ENCODE results near the gene MERTK. TPM values are rescaled to one million over a fixed set of nuclear protein-coding genes. Genes with fewer than 3 reads are reported as not detected.

MERTK gene
- total and polyA plus RNA-seq, 2 experiments from 2014 or later: 16.4 to 29.6 TPM

DNA sequence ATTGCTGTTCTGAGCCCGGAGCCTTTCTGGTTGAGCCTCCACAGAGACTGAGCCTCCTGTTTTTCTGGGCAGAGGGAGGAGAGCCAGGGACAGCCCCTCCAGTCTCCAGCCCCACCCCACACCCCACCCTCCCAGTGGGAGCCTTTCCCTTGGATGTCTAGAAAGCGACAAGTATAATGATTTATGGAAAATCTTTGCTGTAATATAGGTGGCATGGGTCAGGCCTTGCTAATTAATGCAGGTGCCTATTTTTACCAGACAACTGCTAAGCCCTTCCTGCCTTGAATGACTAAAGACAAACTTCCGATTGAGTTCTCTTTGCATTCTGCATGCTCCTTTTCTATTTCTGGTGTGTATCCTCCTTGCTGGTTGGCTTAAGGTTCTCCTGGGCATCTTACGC lies 43.1 kb downstream of the MERTK start:
- Histone ChIP-seq H3K79me2 (peaks cover 58% of the 10 kb centered on the region), H3K9me3 (ENCODE audit: low read depth) (no peaks in the 10 kb centered on the region), H3K27me3 (no peaks in the 10 kb centered on the region), H4K20me1 (ENCODE audit: insufficient read depth, poor library complexity, severe bottlenecking) (no peaks in the 10 kb centered on the region), H3K9me2 (replicated peaks; ENCODE audit: insufficient read depth) (no peaks in the 10 kb centered on the region), H3K4me2 (no peak overlapping the region), H3K4me3 (no peak overlapping the region), H3K36me3 (replicated peaks; ENCODE audit: insufficient read depth, low read depth) (no peaks in the 10 kb centered on the region), H3K4me1 (ENCODE audit: insufficient read depth) (peaks cover 22% of the 10 kb centered on the region), H3K27ac (no peak overlapping the region), H2AFZ (no peak overlapping the region)
- 94% methylated on average over 4 of the region's 4 CpGs for WGBS (ENCODE audit: low lambda C conversion rate, missing lambda C conversion rate)
- no peak for TF ChIP-seq EZH2phosphoT487 (IDR thresholded peaks at IDR 0.05; ENCODE audit: low read depth, severe bottlenecking, unreplicated experiment)
- TF ChIP-seq, protein P1, sequence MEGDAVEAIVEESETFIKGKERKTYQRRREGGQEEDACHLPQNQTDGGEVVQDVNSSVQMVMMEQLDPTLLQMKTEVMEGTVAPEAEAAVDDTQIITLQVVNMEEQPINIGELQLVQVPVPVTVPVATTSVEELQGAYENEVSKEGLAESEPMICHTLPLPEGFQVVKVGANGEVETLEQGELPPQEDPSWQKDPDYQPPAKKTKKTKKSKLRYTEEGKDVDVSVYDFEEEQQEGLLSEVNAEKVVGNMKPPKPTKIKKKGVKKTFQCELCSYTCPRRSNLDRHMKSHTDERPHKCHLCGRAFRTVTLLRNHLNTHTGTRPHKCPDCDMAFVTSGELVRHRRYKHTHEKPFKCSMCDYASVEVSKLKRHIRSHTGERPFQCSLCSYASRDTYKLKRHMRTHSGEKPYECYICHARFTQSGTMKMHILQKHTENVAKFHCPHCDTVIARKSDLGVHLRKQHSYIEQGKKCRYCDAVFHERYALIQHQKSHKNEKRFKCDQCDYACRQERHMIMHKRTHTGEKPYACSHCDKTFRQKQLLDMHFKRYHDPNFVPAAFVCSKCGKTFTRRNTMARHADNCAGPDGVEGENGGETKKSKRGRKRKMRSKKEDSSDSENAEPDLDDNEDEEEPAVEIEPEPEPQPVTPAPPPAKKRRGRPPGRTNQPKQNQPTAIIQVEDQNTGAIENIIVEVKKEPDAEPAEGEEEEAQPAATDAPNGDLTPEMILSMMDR (IDR thresholded peaks at IDR 0.05; ENCODE audit: poor library complexity): no peak
- TF ChIP-seq EZH2 (IDR thresholded peaks at IDR 0.05; ENCODE audit: borderline replicate concordance): no peak
- no peak for DNase-seq (ENCODE audit: low spot score)

DNA sequence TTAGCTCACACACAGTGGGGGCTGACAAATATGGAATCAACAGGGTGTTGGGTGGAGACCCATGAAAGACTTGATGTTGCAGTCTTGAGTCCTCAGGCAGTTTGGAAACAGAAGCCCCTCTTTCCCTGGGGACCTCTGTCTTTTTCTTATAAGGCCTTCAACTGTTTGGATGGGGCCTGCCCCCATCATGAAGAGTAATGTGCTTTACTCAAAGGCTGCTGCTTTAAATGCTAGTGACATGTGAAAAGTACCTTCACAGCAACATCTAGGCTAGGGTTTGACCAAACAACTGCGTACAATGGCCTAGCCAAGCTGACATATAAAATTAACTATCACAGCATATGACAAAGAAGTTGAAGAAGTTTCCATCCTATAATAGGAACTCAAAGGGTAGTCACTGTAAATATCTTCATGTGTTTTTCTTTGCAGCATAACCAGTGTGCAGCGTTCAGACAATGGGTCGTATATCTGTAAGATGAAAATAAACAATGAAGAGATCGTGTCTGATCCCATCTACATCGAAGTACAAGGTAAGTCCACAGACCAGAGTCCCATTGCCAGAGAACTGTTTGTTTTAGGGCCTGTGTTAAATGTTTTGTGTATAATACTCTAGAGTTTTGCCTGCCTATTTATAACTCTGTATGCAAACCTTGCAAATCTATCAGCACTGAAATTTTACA lies 46.3 kb downstream of the MERTK start:
- Histone ChIP-seq H3K9me2 (replicated peaks; ENCODE audit: insufficient read depth) (no peaks in the 10 kb centered on the region), H3K27ac (peak overlapping the region; percentile 79), H3K79me2 (peaks cover 34% of the 10 kb centered on the region), H3K4me2 (no peak overlapping the region), H2AFZ (no peak overlapping the region), H3K4me1 (ENCODE audit: insufficient read depth) (peaks cover 25% of the 10 kb centered on the region), H4K20me1 (ENCODE audit: insufficient read depth, poor library complexity, severe bottlenecking) (no peaks in the 10 kb centered on the region), H3K27me3 (no peaks in the 10 kb centered on the region), H3K9me3 (ENCODE audit: low read depth) (no peaks in the 10 kb centered on the region), H3K4me3 (no peak overlapping the region), H3K36me3 (replicated peaks; ENCODE audit: insufficient read depth, low read depth) (no peaks in the 10 kb centered on the region)
- no peak for DNase-seq (ENCODE audit: low spot score)
- WGBS (ENCODE audit: low lambda C conversion rate, missing lambda C conversion rate): 41% methylated on average over 5 of the region's 5 CpGs
- TF ChIP-seq, protein P1 (IDR thresholded peaks at IDR 0.05; ENCODE audit: poor library complexity): no peak
- TF ChIP-seq EZH2phosphoT487 (IDR thresholded peaks at IDR 0.05; ENCODE audit: low read depth, severe bottlenecking, unreplicated experiment) (no peak), EZH2 (IDR thresholded peaks at IDR 0.05; ENCODE audit: borderline replicate concordance) (no peak)

DNA sequence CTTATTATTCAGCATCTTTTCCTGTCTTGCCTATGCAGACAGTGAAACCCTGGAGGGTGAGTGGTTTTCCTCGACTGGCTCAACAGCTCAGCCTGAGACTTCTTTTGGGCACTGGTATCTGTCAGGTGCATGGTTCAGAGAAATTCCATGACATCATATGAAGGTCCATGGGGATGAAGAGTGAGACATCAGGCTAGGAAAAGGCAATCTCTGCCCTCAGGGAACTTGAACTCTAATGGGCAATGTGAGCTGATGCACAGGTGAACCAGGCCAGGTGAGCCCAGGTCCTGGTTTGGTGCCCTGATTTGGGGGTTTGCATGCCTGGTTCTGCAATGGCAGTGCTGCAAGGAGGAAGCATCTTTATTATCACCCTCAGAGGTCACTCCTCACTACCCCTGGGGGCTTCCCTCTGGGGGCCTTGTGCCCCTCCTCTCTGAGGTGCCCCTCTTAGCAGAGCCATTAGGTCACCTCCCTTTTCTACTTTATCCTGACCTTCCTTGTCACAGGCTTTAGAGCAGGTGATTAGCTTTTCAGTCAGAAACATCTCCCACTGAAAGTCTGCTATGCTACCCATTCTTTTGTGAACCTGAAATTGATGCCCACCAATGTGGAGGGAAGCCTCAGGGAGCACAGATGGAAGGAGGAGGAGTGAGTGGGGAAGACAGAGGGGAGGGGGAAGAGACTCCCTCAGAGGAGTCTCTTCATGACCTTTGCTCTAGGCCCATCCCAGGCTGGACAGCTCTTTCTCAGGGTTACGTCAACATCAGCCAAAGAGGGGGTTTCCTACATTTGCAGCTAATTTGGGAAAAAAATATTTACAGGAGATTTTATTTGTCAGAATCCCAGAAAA lies 47.3 kb downstream of the MERTK start:
- Histone ChIP-seq H3K9me3 (ENCODE audit: low read depth) (no peaks in the 10 kb centered on the region), H2AFZ (no peak overlapping the region), H3K4me3 (no peak overlapping the region), H3K27me3 (no peaks in the 10 kb centered on the region), H3K9me2 (replicated peaks; ENCODE audit: insufficient read depth) (no peaks in the 10 kb centered on the region), H3K36me3 (replicated peaks; ENCODE audit: insufficient read depth, low read depth) (no peaks in the 10 kb centered on the region), H3K4me2 (peak overlapping the region; percentile 1), H4K20me1 (ENCODE audit: insufficient read depth, poor library complexity, severe bottlenecking) (no peaks in the 10 kb centered on the region), H3K4me1 (ENCODE audit: insufficient read depth) (peaks cover 25% of the 10 kb centered on the region), H3K27ac (peak overlapping the region; percentile 79), H3K79me2 (peaks cover 25% of the 10 kb centered on the region)
- 73% methylated on average over 2 of the region's 2 CpGs for WGBS (ENCODE audit: low lambda C conversion rate, missing lambda C conversion rate)
- DNase-seq (ENCODE audit: low spot score): no peak
- no peak for TF ChIP-seq EZH2 (IDR thresholded peaks at IDR 0.05; ENCODE audit: borderline replicate concordance)
- no peak for TF ChIP-seq EZH2phosphoT487 (IDR thresholded peaks at IDR 0.05; ENCODE audit: low read depth, severe bottlenecking, unreplicated experiment)
- TF ChIP-seq, protein P1 (IDR thresholded peaks at IDR 0.05; ENCODE audit: poor library complexity): no peak

Measured in hepatocyte (in vitro differentiated cells).